ENCODE data around the gene DENND4A.
"Not testable (repeated sequence)": the region's sequence is repeated elsewhere in the genome, so short reads cannot be mapped to it uniquely, and the experiment has no call there.

- not testable (repeated sequence) for TF ChIP-seq CTCF, POLR2A (IDR thresholded peaks at IDR 0.05)
Measured at GRCh38 chr15:65816008-65816407, 23.9 kb upstream of the DENND4A start.
